HG02759 (cell line): ENCODE measurements around the gene NDC80.

Experiments
- ATAC-seq: cut with Tn5 transposase; IDR thresholded peaks from one replicate; pipeline ENCODE4 v1.9.1; 2021; ENCODE audit warnings: mild to moderate bottlenecking, moderate library complexity; ENCODE audit not compliant: unreplicated experiment

NDC80 gene

GRCh38 chr18:2662990-2663389 lies 91.6 kb downstream of the NDC80 start:
- no peak for ATAC-seq
